GM12878 (cell line): ENCODE data around the gene IPMK. TPM values are rescaled to one million over a fixed set of nuclear protein-coding genes. Genes with fewer than 3 reads are reported as not detected.
A peak's percentile ranks its signal among the peaks of the same experiment; 100 is the strongest.
"Not testable (repeated sequence)": the region's sequence is repeated elsewhere in the genome, so short reads cannot be mapped to it uniquely, and the experiment has no call there.

Source experiments
- ATAC-seq: fragments of 200-7000 bp; cut with Tn5 transposase; 3 replicates; pipeline ENCODE4 v1.9.1; 2020; ENCODE audit warnings: mild to moderate bottlenecking, moderate library complexity
- BruUV-seq: library from RNA; stranded (reverse); fragments of 400-500 nt; replicated peaks from 2 replicates; lab custom pipeline; 2021; lab: Mats Ljungman, UMichigan
- CTCF ChIA-PET: fragments of 300-600 bp; sonication (Branson Sonifier 250); formaldehyde crosslinking; extraction: SDS; loops from one replicate; lab custom pipeline; 2021; ENCODE audit warnings: inconsistent platforms; lab: Yijun Ruan, JAX
- POLR2A ChIA-PET: fragments of 350-600 bp; formaldehyde crosslinking; extraction: SDS; loops from one replicate; lab custom pipeline; 2021; ENCODE audit warnings: inconsistent platforms; lab: Charles Lee
- RAD21 ChIA-PET: fragments of 300-600 bp; sonication (Branson Sonifier 250); formaldehyde crosslinking; loops from one replicate; lab custom pipeline; 2023; ENCODE audit warnings: antibody characterized with exemption; ENCODE audit not compliant: unreplicated experiment; lab: Charles Lee
- SMC1A ChIA-PET: fragments of 300-600 bp; sonication (Branson Sonifier 250); formaldehyde crosslinking; loops from one replicate; lab custom pipeline; 2023; ENCODE audit not compliant: unreplicated experiment, uncharacterized antibody; lab: Charles Lee
- DNase-seq: peaks from one replicate; pipeline ENCODE4 v3.0.0-alpha.2; 2011; ENCODE audit warnings: low read depth, low spot score
- FAIRE-seq: peaks from 3 replicates; lab custom pipeline; 2011; peaks lifted over from hg19 to GRCh38; lab: Jason Lieb, UNC
- H2AFZ ChIP-seq: 2 replicates; pipeline ENCODE4 v1.6.0; 2011; ENCODE audit warnings: low read depth, low read length, control low read depth; ENCODE audit not compliant: control insufficient read depth
- H3K27ac ChIP-seq: 2 replicates; pipeline ENCODE4 v1.5.1; 2011; ENCODE audit warnings: control low read depth; ENCODE audit not compliant: control insufficient read depth, insufficient read depth
- H3K27me3 ChIP-seq, 2 experiments: replicated peaks in 1 of 2; 2 replicates each; pipeline versions ENCODE4 v1.6.0 to v1.6.1; 2011; ENCODE audit warnings: low read length in 1 of 2; ENCODE audit not compliant: control insufficient read depth in 2 of 2, insufficient read depth in 2 of 2
- H3K36me3 ChIP-seq, 2 experiments: 2 replicates each; pipeline ENCODE4 v1.5.1; 2011; ENCODE audit warnings: low read length in 1 of 2; ENCODE audit not compliant: control insufficient read depth in 2 of 2, insufficient read depth in 2 of 2
- H3K4me1 ChIP-seq: 2 replicates; pipeline ENCODE4 v1.6.1; 2011; ENCODE audit warnings: mild to moderate bottlenecking, low read length, moderate library complexity, mixed read lengths; ENCODE audit not compliant: control insufficient read depth, insufficient read depth
- H3K4me2 ChIP-seq: 2 replicates; pipeline ENCODE4 v1.6.0; 2011; ENCODE audit warnings: control low read depth; ENCODE audit not compliant: control insufficient read depth, insufficient read depth
- H3K4me3 ChIP-seq: fragments of 200-600 bp; sonication (generic); 2 replicates; pipeline ENCODE4 v1.5.1; 2016
- H3K79me2 ChIP-seq: 2 replicates; pipeline ENCODE4 v1.6.0; 2011; ENCODE audit warnings: low read length; ENCODE audit not compliant: control insufficient read depth, insufficient read depth
- H3K9ac ChIP-seq: 2 replicates; pipeline ENCODE4 v1.8.0; 2011; ENCODE audit warnings: low read length, control low read depth, mixed read lengths; ENCODE audit not compliant: control insufficient read depth, insufficient read depth
- H3K9me3 ChIP-seq: replicated peaks from 3 replicates; pipeline ENCODE4 v1.5.1; 2011; ENCODE audit warnings: mild to moderate bottlenecking, low read length; ENCODE audit not compliant: control insufficient read depth, insufficient read depth
- H4K20me1 ChIP-seq: 2 replicates; pipeline ENCODE4 v1.6.0; 2011; ENCODE audit not compliant: control insufficient read depth, insufficient read depth
- HDAC2 ChIP-seq: fragments of 200-600 bp; sonication (generic); IDR thresholded peaks from 2 replicates; pipeline ENCODE4 v1.6.1; 2017
- TAF1 ChIP-seq: IDR thresholded peaks from 2 replicates; pipeline ENCODE4 v1.6.1; 2011; ENCODE audit warnings: mild to moderate bottlenecking, low read depth, low read length, borderline replicate concordance
- TCF3 ChIP-seq: IDR thresholded peaks from 2 replicates; pipeline ENCODE4 v1.6.1; 2012; ENCODE audit warnings: low read depth, mild to moderate bottlenecking, low read length, borderline replicate concordance; ENCODE audit not compliant: insufficient read depth
- YBX1 ChIP-seq: fragments of 450-650 bp; IDR thresholded peaks from 2 replicates; pipeline ENCODE4 v1.6.1; 2016; ENCODE audit warnings: antibody characterized with exemption
- ZNF217 ChIP-seq: fragments of 450-650 bp; IDR thresholded peaks from 2 replicates; pipeline ENCODE4 v1.6.1; 2017; ENCODE audit warnings: antibody characterized with exemption, mild to moderate bottlenecking
- ZNF24 ChIP-seq: fragments of 450-650 bp; IDR thresholded peaks from 2 replicates; pipeline ENCODE4 v1.6.1; 2017; ENCODE audit warnings: antibody characterized with exemption, mild to moderate bottlenecking
- WGBS: methylation state at CpG from one replicate; pipeline ENCODE4 v1.1.6; 2016; ENCODE audit warnings: low lambda C conversion rate; ENCODE audit not compliant: insufficient replicate concordance, insufficient coverage; ENCODE audit errors: missing lambda C conversion rate; 5-methylcytosine and 5-hydroxymethylcytosine counted together
- in situ Hi-C: fragments of 300-500 bp; cut with MboI; formaldehyde crosslinking; loops from 9 replicates; pipeline ENCODE4 v1.14.3; 2018; ENCODE audit warnings: mixed read lengths
- intact Hi-C: fragments of 100-400 bp; cut with micrococcal nuclease; formaldehyde crosslinking; loops from one replicate; pipeline ENCODE4 v1.14.2; 2022; ENCODE audit not compliant: unreplicated experiment
- polyA plus RNA-seq, 11 experiments: library from polyadenylated mRNA; depleted of rRNA in 4 of 11; unstranded in 6 of 11; stranded (reverse) in 5 of 11; fragments of >200 nt; fragmentation: Nextera tagmentation in 4 of 11; fragmentation: Illumina TruSeq in 1 of 11; extraction: Ambion mirVana in 4 of 11; extraction: Trizol in 1 of 11; gene quantifications; 1 replicate in 1 of 11; 2 replicates in 10 of 11; pipeline versions ENCODE4 v1.2.1 to v1.2.3, GENCODE V29; 2011 to 2016; ENCODE audit warnings: inconsistent platforms in 2 of 11, missing spikeins in 2 of 11, low read depth in 1 of 11
- total RNA-seq, 4 experiments: library from RNA; depleted of rRNA in 3 of 4; stranded (reverse); fragments of >200 nt in 3 of 4; fragmentation: Illumina TruSeq in 1 of 4; extraction: Trizol in 1 of 4; gene quantifications; 2 replicates each; pipeline versions ENCODE4 v1.2.1 to v1.2.3, GENCODE V29; 2013 to 2021

IPMK gene
- total and polyA plus RNA-seq, 10 of the 15 experiments (the other 5 are each of a cell fraction or from before 2014, with no cell fraction given) = 0.84 to 7.5 (median 3.6) TPM

DNA sequence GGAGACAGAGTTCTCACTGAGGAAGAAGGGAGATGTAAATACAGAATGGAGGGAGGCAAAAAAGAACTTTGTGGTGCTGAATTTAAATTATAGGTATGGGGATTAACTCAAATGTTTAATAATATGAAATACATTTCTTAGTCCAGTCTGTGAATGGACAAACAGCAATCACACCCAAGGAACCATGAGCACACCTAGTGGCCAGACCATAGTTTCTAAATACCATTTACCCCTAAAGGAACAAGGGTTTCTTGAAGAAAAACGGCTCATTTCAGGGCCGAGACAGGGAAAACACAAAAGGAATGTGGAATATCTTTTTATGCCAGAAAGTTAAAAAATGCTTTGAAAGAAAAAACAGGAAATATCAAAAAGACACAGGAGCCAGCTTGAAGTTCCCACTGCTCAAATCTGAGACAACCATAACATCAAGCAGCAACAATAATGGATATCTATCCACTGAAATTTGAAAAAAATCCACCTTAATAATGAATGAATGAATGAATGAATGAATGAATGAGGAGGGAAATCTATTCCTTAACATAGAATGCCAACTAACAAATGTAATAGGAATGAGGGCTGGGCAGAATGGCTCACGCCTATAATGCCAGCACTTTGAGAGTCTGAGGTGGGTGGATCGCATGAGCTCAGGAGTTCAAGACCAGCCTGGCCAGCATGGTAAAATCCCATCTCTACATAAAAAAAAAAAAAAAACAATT lies 8.6 kb downstream of the IPMK start:
- POLR2A ChIA-PET = interaction anchor here (0.6 kb wide), 1 partner anchor 125 kb away, joined by 3 read pairs; no protein-coding TSS in a partner anchor
- no peak overlapping the region for H3K4me2 ChIP-seq
- TF ChIP-seq ZNF24 (peak; percentile 93), HDAC2 (no peak), TCF3 (no peak), YBX1 (no peak), TAF1 (no peak), ZNF217 (no peak)
- ATAC-seq (0 out of 3 replicates have a peak, but pooled peaks have one; percentile 26), FAIRE-seq (no peak), DNase-seq (no peak)
- RAD21 ChIA-PET = no interaction called here
- intact Hi-C loops = no loop called here
- CTCF ChIA-PET = no interaction called here
- H2AFZ ChIP-seq = no peak overlapping the region
- in situ Hi-C loops = no loop called here
- H3K79me2 ChIP-seq = peaks cover 50% of the 10 kb centered on the region
- BruUV-seq = no TSS peak
- SMC1A ChIA-PET = interaction anchor here (0.5 kb wide), 1 partner anchor 45 kb away, joined by 3 read pairs; no protein-coding TSS in a partner anchor
- no peaks in the 10 kb centered on the region for H3K27me3 ChIP-seq
- peaks cover 2% of the 10 kb centered on the region; the same call in 1 of the 3 replicates for H3K9me3 ChIP-seq
- no peaks in the 10 kb centered on the region for H3K4me1 ChIP-seq
- no peak overlapping the region for H3K4me3 ChIP-seq
- H3K9ac ChIP-seq = no peak overlapping the region
- no peaks in the 10 kb centered on the region for H4K20me1 ChIP-seq
- WGBS = 99% methylated on average over 4 of the region's 4 CpGs
- H3K27ac ChIP-seq = no peak overlapping the region
- peaks cover 0 to 11% of the 10 kb centered on the region in 2 experiments; a peak in 1 of 4 replicates for H3K36me3 ChIP-seq

DNA sequence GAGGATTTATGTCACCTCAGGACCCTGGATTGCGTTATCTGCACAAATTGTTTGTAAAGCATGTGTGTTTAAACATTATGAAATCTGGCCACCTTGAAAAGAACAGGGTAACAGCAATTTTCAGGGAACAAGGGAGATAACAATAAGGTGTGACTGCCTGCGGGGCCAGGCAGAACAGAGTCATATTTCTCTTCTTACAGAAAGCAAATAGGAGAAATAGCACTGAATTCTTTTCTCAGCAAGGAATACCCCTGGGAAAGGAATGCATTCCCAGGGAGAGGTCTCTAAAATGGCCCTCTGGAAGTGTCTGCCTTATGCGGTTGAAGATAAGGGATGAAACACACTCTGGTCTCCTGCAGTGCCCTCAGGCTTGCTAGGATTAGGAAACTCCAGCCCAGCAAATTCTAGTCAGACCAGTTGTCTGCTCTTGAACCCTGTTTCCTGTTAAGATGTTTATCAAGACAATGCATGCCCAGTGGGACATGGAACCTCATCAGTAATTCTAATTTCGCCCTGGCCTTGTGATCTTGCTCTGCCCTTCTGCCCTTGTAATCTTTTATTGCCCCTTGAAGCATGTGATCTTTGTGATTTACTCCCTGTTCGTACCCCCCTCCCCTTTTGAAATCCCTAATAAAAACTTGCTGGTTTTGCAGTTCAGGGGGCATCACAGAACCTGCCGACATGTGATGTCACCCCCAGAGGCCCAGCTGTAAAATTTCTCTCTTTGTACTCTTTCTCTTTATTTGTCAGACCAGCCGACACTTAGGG lies 11.5 kb downstream of the IPMK start:
- H2AFZ ChIP-seq, DNase-seq, SMC1A ChIA-PET, H3K4me1 ChIP-seq, BruUV-seq, H3K9ac ChIP-seq, H3K27me3 ChIP-seq, H3K4me3 ChIP-seq, RAD21 ChIA-PET, POLR2A ChIA-PET, H3K27ac ChIP-seq, H3K4me2 ChIP-seq, CTCF ChIA-PET, in situ Hi-C loops, FAIRE-seq, ATAC-seq, H4K20me1 ChIP-seq, intact Hi-C loops: not testable (repeated sequence)
- Histone ChIP-seq H3K9me3 (peaks cover 15% of the 10 kb centered on the region; the same call in 2 of the 3 replicates), H3K79me2 (peaks cover 24% of the 10 kb centered on the region), H3K36me3 (peaks cover 0 to 11% of the 10 kb centered on the region in 2 experiments; a peak in 1 of 4 replicates)
- 95% methylated on average over 7 of the region's 7 CpGs for WGBS
